Panc1 (cell line): ENCODE measurements around the gene KCNH1. TPM values are rescaled to one million over a fixed set of nuclear protein-coding genes. Genes with fewer than 3 reads are reported as not detected.

Source experiments
- ATAC-seq: fragments of 200-7000 bp; cut with Tn5 transposase; 2 replicates; pipeline ENCODE4 v1.9.1; 2020; ENCODE audit warnings: mild to moderate bottlenecking, moderate library complexity
- BruUV-seq: library from RNA; stranded (reverse); fragments of 400-500 nt; replicated peaks from 2 replicates; lab custom pipeline; 2021; lab: Mats Ljungman, UMichigan
- CTCF ChIA-PET: fragments of 300-600 bp; sonication (Branson Sonifier 250); formaldehyde crosslinking; loops from one replicate; lab custom pipeline; 2022; ENCODE audit warnings: antibody characterized with exemption; lab: Charles Lee
- POLR2A ChIA-PET: fragments of 300-600 bp; sonication (Branson Sonifier 250); formaldehyde crosslinking; loops from one replicate; lab custom pipeline; 2022; ENCODE audit warnings: antibody characterized with exemption; lab: Charles Lee
- DNase-seq: peaks from one replicate; pipeline ENCODE4 v3.0.0-alpha.2; 2010; ENCODE audit warnings: low read depth, low spot score
- H3K27ac ChIP-seq: 2 replicates; pipeline ENCODE4 v1.5.1; 2011; ENCODE audit warnings: mild to moderate bottlenecking, low read length, inconsistent platforms
- H3K27me3 ChIP-seq: fragments of 200-500 bp; sonication (Bioruptor generic); 2 replicates; pipeline ENCODE4 v1.6.0; 2014; ENCODE audit warnings: low read length, inconsistent platforms; ENCODE audit not compliant: control insufficient read depth, insufficient read depth
- H3K36me3 ChIP-seq: fragments of 200-500 bp; sonication (Bioruptor generic); 2 replicates; pipeline ENCODE4 v1.5.1; 2014; ENCODE audit warnings: inconsistent platforms, mild to moderate bottlenecking, low read length, moderate library complexity; ENCODE audit not compliant: control insufficient read depth, insufficient read depth
- H3K4me1 ChIP-seq: 2 replicates; pipeline ENCODE4 v1.5.1; 2011; ENCODE audit warnings: inconsistent platforms, mild to moderate bottlenecking, low read length, moderate library complexity; ENCODE audit not compliant: control insufficient read depth, insufficient read depth
- H3K4me3 ChIP-seq, 2 experiments: 2 replicates each; pipeline ENCODE4 v1.5.1; 2011 to 2012; ENCODE audit warnings: low read depth in 2 of 2, low read length in 2 of 2, mild to moderate bottlenecking in 2 of 2, inconsistent platforms in 1 of 2, moderate library complexity in 1 of 2
- H3K9me3 ChIP-seq: fragments of 200-500 bp; sonication (Bioruptor generic); 2 replicates; pipeline ENCODE4 v1.5.1; 2014; ENCODE audit warnings: low read depth, mild to moderate bottlenecking, inconsistent platforms, low read length, moderate library complexity; ENCODE audit not compliant: control insufficient read depth, insufficient read depth
- POLR2AphosphoS5 ChIP-seq: IDR thresholded peaks from 2 replicates; pipeline ENCODE4 v1.6.1; 2012; ENCODE audit warnings: mild to moderate bottlenecking, low read depth, low read length, moderate library complexity
- REST ChIP-seq, 2 experiments: IDR thresholded peaks; 2 replicates each; pipeline ENCODE4 v1.6.1; 2011 to 2012; ENCODE audit warnings: low read depth in 2 of 2, control low read depth in 1 of 2, low read length in 1 of 2, mild to moderate bottlenecking in 1 of 2, moderate library complexity in 1 of 2; ENCODE audit not compliant: insufficient read depth in 1 of 2
- SIN3A ChIP-seq: IDR thresholded peaks from 2 replicates; pipeline ENCODE4 v1.6.1; 2012; ENCODE audit warnings: low read depth, mild to moderate bottlenecking, low read length, moderate library complexity, borderline replicate concordance; ENCODE audit not compliant: insufficient read depth
- TCF7L2 ChIP-seq: IDR thresholded peaks from 2 replicates; pipeline ENCODE4 v1.6.1; 2011; ENCODE audit warnings: mild to moderate bottlenecking, low read depth, low read length, inconsistent platforms
- in situ Hi-C: cut with HindIII; loops from 2 replicates; pipeline ENCODE4 v1.10.0; 2016; ENCODE audit warnings: low sequenced_read_pairs, low pct_unique_long_range_greater_than_20kb
- intact Hi-C: fragments of 100-400 bp; cut with micrococcal nuclease; formaldehyde crosslinking; loops from one replicate; pipeline ENCODE4 v1.10.0; 2022; ENCODE audit not compliant: unreplicated experiment
- total RNA-seq: library from RNA; stranded (reverse); gene quantifications from one replicate; pipeline ENCODE4 v1.2.1, GENCODE V29; 2021; ENCODE audit not compliant: unreplicated experiment
- TF ChIP-seq, protein P1 (sequence below): fragments of 450-650 bp; IDR thresholded peaks from 2 replicates; pipeline ENCODE4 v1.5.1; 2017; ENCODE audit warnings: mild to moderate bottlenecking

Gene KCNH1
- total RNA-seq, 1 experiment from 2014 or later, result not detected

DNA sequence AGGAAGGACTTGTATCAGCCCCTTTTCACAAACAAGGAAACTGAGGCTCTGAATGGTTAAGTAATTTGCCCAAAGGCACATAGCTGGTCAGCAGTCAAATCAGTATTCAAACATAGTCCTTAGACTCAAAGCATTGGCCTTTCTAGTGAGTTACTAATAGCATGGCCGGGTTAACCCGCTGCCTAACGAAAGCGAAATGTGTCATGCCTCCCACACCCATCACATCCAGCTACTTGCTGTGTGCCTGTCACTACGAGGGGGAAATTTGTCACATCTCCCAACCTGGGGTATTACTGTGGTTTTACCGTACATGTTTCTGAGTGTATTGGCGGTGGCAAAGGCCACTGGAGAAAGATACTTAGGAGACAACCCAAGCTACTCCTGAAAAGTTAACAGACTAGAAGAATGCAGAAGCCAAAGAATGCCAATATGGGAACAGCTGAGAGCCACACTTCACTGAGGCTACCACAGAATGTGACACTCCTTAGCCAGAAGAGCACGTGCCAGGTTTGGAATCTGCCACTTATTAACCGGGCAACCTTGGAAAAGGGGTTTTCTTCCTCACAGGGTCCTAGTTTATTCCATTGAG is 363.5 kb downstream of the KCNH1 start:
- intact Hi-C loops, result no loop called here
- DNase-seq, result no peak
- no peak for TF ChIP-seq SIN3A
- TF ChIP-seq TCF7L2, result no peak
- TF ChIP-seq POLR2AphosphoS5, result no peak
- TF ChIP-seq REST (IDR thresholded peaks at IDR 0.05; ENCODE audit: insufficient read depth in 1 of 2, low read depth in 2 of 2, low read length in 1 of 2), result no peak
- TF ChIP-seq, protein P1, sequence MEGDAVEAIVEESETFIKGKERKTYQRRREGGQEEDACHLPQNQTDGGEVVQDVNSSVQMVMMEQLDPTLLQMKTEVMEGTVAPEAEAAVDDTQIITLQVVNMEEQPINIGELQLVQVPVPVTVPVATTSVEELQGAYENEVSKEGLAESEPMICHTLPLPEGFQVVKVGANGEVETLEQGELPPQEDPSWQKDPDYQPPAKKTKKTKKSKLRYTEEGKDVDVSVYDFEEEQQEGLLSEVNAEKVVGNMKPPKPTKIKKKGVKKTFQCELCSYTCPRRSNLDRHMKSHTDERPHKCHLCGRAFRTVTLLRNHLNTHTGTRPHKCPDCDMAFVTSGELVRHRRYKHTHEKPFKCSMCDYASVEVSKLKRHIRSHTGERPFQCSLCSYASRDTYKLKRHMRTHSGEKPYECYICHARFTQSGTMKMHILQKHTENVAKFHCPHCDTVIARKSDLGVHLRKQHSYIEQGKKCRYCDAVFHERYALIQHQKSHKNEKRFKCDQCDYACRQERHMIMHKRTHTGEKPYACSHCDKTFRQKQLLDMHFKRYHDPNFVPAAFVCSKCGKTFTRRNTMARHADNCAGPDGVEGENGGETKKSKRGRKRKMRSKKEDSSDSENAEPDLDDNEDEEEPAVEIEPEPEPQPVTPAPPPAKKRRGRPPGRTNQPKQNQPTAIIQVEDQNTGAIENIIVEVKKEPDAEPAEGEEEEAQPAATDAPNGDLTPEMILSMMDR, result no peak
- no peaks in the 10 kb centered on the region for H3K4me1 ChIP-seq
- no peaks in the 10 kb centered on the region for H3K36me3 ChIP-seq
- BruUV-seq, result no TSS peak
- in situ Hi-C loops, result no loop called here
- POLR2A ChIA-PET, result no interaction called here
- no peak for ATAC-seq
- H3K4me3 ChIP-seq, result no peak overlapping the region
- no peak overlapping the region for H3K27ac ChIP-seq
- no peaks in the 10 kb centered on the region for H3K27me3 ChIP-seq
- CTCF ChIA-PET, result no interaction called here
- H3K9me3 ChIP-seq, result no peaks in the 10 kb centered on the region

- CTCF ChIA-PET, result no interaction called here
- H3K36me3 ChIP-seq, result no peaks in the 10 kb centered on the region
- no peaks in the 10 kb centered on the region for H3K4me1 ChIP-seq
These were observed 364.5 kb downstream of the KCNH1 start for GRCh38 chr1:210769473-210769872.

More at GRCh38 chr1:210769473-210769872, 364.5 kb downstream of the KCNH1 start:
- POLR2A ChIA-PET, result no interaction called here
- H3K4me3 ChIP-seq, result no peak overlapping the region
- DNase-seq, result no peak
- no peak overlapping the region for H3K27ac ChIP-seq
- BruUV-seq, result no TSS peak
- intact Hi-C loops (no loop called here), in situ Hi-C loops (no loop called here)
- H3K9me3 ChIP-seq, result no peaks in the 10 kb centered on the region
- H3K27me3 ChIP-seq, result no peaks in the 10 kb centered on the region
- TF ChIP-seq, protein P1, result no peak
- no peak for TF ChIP-seq SIN3A
- TF ChIP-seq REST (IDR thresholded peaks at IDR 0.05; ENCODE audit: insufficient read depth in 1 of 2, low read depth in 2 of 2, low read length in 1 of 2), result no peak
- no peak for TF ChIP-seq TCF7L2
- no peak for TF ChIP-seq POLR2AphosphoS5
- no peak for ATAC-seq
